Left ventricle myocardium inferior (tissue), 1 donor: ENCODE results near the gene STEAP3. TPM values are rescaled to one million over a fixed set of nuclear protein-coding genes. Genes with fewer than 3 reads are reported as not detected.
A peak's percentile ranks its signal among the peaks of the same experiment; 100 is the strongest.

Source experiments
- DNase-seq: peaks from one replicate; pipeline ENCODE4 v3.0.0-alpha.2; 2020
- H3K27ac ChIP-seq: fragments of 200-600 bp; replicated peaks from 2 replicates; pipeline ENCODE4 v1.8.0; 2021
- H3K27me3 ChIP-seq: fragments of 200-600 bp; 2 replicates; pipeline ENCODE4 v1.8.0; 2021; ENCODE audit warnings: low read depth
- H3K36me3 ChIP-seq: fragments of 200-600 bp; 2 replicates; pipeline ENCODE4 v1.8.0; 2021
- H3K4me1 ChIP-seq: fragments of 200-600 bp; 2 replicates; pipeline ENCODE4 v1.8.0; 2021
- H3K4me3 ChIP-seq: fragments of 200-600 bp; 2 replicates; pipeline ENCODE4 v1.8.0; 2021; ENCODE audit warnings: mild to moderate bottlenecking, moderate library complexity
- H3K9me3 ChIP-seq: fragments of 200-600 bp; replicated peaks from 2 replicates; pipeline ENCODE4 v1.8.0; 2021
- CTCF ChIP-seq: fragments of 200-600 bp; IDR thresholded peaks from 2 replicates; pipeline ENCODE4 v1.8.0; 2021; ENCODE audit warnings: antibody characterized with exemption, mild to moderate bottlenecking, borderline replicate concordance
- intact Hi-C: fragments of 100-400 bp; cut with micrococcal nuclease; formaldehyde crosslinking; loops from one replicate; pipeline ENCODE4 v1.11.0; 2022
- total RNA-seq: library from RNA; stranded (reverse); fragmentation: NEBNext Ultra II Directional; extraction: Animal tissue kit (Norgen Biotek cat#: 25700); gene quantifications from one replicate; pipeline ENCODE4 v1.2.1, GENCODE V29; 2021
- donor health status: DM: no; HTN: yes; CAD: no; lungs with severe emphysema.

Gene STEAP3
- total RNA-seq, 1 donor from 2014 or later: 7.1 TPM

- TF ChIP-seq CTCF: no peak
- intact Hi-C loops: loop anchor here (5.0 kb wide), 1 partner anchor 412 kb away; no protein-coding TSS in a partner anchor
- Histone ChIP-seq H3K27ac (peak overlapping the region; percentile 55), H3K9me3 (no peaks in the 10 kb centered on the region), H3K4me1 (peaks cover 8% of the 10 kb centered on the region), H3K36me3 (no peaks in the 10 kb centered on the region), H3K27me3 (no peaks in the 10 kb centered on the region), H3K4me3 (no peak overlapping the region)
- DNase-seq: no peak
Observed at GRCh38 chr2:119293900-119294299, 70.3 kb downstream of the STEAP3 start.

- H3K27me3 ChIP-seq: no peaks in the 10 kb centered on the region
- H3K9me3 ChIP-seq: no peaks in the 10 kb centered on the region
- DNase-seq: no peak
- no peak overlapping the region for H3K4me3 ChIP-seq
- no peaks in the 10 kb centered on the region for H3K36me3 ChIP-seq
- TF ChIP-seq CTCF: no peak
- no peak overlapping the region for H3K27ac ChIP-seq
- H3K4me1 ChIP-seq: peaks cover 8% of the 10 kb centered on the region
- intact Hi-C loops: loop anchor here (5.0 kb wide), 1 partner anchor 412 kb away; no protein-coding TSS in a partner anchor
Observed at GRCh38 chr2:119294671-119295070, 71.0 kb downstream of the STEAP3 start.

- no peaks in the 10 kb centered on the region for H3K9me3 ChIP-seq
- H3K27ac ChIP-seq: no peak overlapping the region
- no peak for DNase-seq
- intact Hi-C loops: no loop called here
- H3K4me1 ChIP-seq: peaks cover 8% of the 10 kb centered on the region
- no peaks in the 10 kb centered on the region for H3K27me3 ChIP-seq
- no peaks in the 10 kb centered on the region for H3K36me3 ChIP-seq
- no peak overlapping the region for H3K4me3 ChIP-seq
- no peak for TF ChIP-seq CTCF
Observed at GRCh38 chr2:119295688-119296375, 72.2 kb downstream of the STEAP3 start.

- H3K27me3 ChIP-seq: no peaks in the 10 kb centered on the region
- no peak overlapping the region for H3K4me3 ChIP-seq
- DNase-seq: no peak
- TF ChIP-seq CTCF: no peak
- H3K36me3 ChIP-seq: no peaks in the 10 kb centered on the region
- no peak overlapping the region for H3K27ac ChIP-seq
- peaks cover 16% of the 10 kb centered on the region for H3K4me1 ChIP-seq
- intact Hi-C loops: no loop called here
- H3K9me3 ChIP-seq: no peaks in the 10 kb centered on the region
Observed at GRCh38 chr2:119301413-119301812, 77.8 kb downstream of the STEAP3 start.

GRCh38 chr2:119304847-119305246 is 81.2 kb downstream of the STEAP3 start:
- intact Hi-C loops: no loop called here
- Histone ChIP-seq H3K36me3 (no peaks in the 10 kb centered on the region), H3K9me3 (no peaks in the 10 kb centered on the region), H3K4me1 (peaks cover 33% of the 10 kb centered on the region), H3K4me3 (no peak overlapping the region), H3K27ac (peak overlapping the region; percentile 83), H3K27me3 (no peaks in the 10 kb centered on the region)
- no peak for DNase-seq
- no peak for TF ChIP-seq CTCF
